Raji (cell line): ENCODE results near the gene PIANP.
A peak's percentile ranks its signal among the peaks of the same experiment; 100 is the strongest.

Experiments
- POLR2A ChIP-seq: IDR thresholded peaks from 2 replicates; pipeline ENCODE4 v1.6.1; 2011; ENCODE audit warnings: low read depth, low read length, control low read depth; ENCODE audit not compliant: insufficient read depth

The PIANP gene

DNA sequence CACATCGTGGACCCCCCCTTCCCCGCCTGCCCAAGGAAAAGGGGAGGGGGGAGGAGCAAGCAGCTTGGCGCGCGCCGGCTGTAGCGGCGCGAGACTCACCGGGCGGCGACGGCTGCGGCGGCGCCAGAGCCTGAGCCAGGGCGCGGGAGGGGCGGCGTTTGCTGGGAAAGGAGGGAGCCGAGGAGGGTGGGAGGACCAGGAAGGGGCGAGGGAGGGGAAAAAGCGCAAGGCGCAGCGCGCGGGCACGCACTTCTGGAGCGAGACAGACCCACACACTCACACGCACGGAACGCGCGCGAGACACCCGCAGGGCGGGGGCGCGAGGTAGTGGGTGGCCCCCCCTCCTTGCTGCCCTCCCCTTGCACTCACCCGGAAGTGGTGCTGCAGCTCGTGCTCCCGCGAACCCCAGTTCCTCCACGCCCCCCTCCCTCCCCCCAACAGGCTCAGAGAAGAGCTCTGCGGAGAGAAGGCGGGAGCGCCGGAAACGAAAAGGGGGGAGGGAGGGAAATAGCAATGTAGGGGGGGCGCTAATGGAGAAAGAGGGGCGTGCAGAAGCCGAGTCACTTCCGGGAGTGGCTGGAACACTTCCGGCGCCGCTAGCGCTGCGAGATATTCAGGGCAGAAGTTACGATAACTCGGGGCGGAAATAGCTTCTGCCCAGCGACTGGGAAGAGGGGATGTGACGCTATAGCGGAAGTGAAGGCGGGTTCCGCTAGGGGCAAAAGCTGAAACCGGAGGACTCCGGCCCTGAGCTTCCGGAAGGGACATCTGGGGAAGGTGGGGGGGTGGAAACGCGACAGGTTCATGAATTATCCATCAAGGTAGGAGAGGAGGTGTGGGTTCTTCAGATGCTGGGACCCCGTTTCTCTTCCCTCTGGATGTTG, 11.4 kb downstream of the PIANP start, which contains the start of gene ZNF384:
TSS of gene ZNF384 (minus strand) at position 377 of the 884 bp plus-strand sequence. CDS start 9,855 bp downstream, outside the sequence.
- peak; percentile 78 for TF ChIP-seq POLR2A

DNA sequence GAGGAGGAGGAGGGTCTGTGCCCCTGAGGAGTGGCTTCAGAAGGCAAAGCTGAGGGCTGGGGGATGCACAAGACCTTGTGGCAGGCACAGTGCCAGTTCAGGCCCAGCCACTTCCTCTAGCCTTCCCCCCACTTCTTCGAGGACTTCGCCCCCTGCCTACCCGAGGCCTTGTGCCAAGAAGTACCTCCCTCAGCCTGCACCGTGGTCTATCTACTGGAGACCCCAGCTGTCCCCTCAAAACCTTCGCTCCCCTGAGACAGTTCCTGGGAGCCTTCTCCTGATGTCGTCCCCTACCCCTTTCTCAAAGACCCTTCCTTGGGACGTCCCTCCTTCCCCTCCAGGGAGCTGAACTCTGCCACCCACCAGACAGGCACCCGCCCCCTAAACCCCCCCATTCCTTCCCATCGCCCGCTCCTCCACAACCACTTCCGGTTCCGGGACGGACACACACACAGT, 12.0 kb downstream of the PIANP start:
- no peak; the same call in 1 of the 2 replicates for TF ChIP-seq POLR2A

DNA sequence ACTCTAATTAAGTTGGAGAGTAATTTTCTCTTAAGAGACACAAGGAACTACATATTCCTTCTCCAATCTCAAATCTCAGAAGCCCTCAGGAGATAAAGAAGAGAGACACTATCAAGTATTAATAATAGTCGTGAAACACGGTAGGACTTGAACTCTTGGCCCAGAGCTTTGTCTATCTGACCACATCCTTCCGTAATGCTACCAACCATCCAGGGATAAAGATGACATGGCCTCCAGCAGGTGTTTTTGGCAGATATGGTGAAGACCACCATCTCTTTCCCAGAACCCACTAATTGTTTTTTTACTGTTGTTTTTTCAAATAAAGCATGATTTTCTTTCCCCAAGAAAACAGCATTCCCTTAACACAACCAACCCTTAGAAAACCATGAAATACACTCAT, 14.8 kb downstream of the PIANP start:
- no peak for TF ChIP-seq POLR2A

DNA sequence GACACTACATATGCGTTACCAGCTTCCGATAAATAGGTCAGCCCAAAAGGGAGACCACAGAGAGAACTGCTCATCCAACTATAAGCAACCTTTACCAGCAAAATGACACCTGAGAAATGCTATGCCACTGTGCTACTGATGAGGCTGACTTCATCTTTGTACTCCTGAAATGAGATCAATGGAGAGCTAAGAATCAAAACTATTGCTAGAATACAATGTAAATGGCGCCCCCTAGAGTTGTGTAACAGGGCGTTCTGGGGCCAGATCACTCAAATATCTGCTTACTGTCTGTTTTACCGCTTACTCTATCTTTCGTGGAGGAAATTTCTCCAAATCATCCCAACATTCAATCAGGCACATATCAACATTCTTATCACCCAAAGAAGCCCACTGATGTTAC, 16.0 kb downstream of the PIANP start:
- TF ChIP-seq POLR2A = no peak

DNA sequence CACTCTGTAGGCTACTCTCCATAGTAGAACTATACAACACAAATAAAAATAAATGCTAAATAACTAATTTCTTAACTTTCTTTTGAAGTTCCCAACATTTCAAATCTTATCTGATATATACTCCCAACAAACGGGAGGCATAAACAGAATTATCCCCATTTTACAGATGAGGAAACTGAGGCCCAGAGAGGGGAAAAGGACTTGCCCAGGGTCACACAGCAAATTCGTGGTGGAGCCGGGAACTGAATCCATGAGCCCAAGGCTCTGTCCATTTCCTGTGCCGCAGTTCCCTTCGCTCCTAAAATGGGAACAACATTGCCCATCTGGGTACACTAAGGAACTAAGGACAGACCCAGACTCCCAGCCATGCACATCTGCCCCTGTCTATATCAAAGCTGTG, 23.7 kb downstream of the PIANP start:
- no peak for TF ChIP-seq POLR2A

DNA sequence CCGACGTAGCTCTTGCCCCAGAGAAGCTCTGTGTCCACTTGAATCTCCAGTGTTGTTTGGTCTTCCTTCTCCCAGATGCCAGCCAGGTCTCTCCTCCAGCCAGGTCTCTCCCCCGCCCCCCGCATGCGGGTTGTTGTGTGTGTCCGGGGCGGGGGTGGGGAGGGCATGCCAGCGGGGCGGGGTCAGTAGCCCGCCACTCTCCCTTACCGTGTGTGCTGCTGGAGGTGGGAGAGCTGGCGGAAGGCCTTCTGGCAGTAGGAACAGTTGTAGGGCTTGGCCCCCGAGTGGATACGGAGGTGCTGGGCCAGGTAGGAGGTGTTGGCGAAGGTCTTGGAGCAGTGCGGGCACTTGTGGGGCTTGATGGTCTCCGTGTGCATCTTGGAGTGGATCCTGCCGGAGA, 28.5 kb downstream of the PIANP start:
- TF ChIP-seq POLR2A = no peak

DNA sequence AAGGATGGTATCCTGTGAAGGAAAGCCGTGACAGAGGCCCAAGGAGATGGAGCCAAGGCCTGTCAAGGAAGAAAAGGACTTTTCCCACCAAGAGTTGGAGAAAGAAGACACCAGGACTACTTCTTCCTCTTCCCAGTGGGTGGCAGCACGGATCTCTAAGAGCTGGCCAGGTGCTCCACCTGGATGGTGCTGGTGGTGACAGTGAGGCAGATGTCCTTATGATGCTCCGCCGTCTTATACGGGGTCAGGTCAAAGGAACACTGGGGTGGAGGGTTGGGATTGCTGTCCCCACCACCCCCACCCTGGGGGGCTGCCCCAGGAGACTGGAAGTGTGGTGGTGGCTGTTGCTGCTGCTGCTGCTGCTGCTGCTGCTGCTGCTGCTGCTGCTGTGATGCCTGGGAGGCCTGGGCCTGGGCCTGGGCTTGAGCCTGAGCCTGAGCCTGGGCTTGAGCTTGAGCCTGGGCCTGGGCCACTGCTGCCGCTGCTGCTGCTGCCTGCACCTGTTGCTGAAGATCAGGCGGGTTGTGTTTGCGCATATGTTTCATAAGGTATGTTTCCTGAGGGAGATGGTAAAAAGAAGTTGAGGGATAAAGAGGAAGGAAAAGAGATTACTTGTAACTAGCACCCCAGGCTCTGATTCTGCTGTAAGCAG, 32.9 kb downstream of the PIANP start:
- no peak for TF ChIP-seq POLR2A

DNA sequence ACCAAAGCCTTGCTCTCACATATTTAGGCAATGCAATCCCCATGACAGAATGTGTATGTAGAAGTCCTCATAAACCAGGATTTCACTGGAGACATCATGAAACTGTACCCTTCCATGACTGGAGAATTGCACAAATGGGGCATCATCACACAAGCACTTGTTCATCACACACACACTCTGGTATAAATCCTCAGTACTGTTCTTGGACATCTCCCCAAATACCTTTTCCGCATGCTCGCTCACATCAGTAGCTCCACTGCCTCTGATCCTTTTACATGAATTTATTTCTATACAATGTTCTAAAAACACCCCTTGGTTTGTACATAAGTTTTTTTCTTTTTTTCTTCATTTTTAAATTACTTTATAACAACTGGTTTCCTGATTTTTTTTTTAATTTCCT, 34.4 kb downstream of the PIANP start:
- TF ChIP-seq POLR2A = no peak

DNA sequence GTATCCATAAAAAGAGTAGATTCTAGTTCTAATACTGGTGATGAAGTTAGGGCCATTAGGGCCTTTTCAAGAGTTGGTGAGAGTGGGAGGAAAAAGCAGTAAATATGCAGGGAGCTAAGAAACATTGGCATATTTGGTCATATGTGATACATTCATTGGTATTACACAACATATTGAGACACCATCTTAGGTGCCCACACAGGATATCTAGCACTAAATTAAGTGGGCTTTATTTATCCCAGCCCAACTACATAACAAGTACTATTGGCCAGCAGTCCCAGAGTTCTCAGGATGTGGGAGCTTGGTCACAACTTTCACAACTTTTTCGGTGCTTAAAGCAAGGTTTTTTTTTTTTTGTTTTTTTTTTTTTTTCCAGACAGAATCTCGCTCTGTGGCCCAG, 35.7 kb downstream of the PIANP start:
- TF ChIP-seq POLR2A = no peak

DNA sequence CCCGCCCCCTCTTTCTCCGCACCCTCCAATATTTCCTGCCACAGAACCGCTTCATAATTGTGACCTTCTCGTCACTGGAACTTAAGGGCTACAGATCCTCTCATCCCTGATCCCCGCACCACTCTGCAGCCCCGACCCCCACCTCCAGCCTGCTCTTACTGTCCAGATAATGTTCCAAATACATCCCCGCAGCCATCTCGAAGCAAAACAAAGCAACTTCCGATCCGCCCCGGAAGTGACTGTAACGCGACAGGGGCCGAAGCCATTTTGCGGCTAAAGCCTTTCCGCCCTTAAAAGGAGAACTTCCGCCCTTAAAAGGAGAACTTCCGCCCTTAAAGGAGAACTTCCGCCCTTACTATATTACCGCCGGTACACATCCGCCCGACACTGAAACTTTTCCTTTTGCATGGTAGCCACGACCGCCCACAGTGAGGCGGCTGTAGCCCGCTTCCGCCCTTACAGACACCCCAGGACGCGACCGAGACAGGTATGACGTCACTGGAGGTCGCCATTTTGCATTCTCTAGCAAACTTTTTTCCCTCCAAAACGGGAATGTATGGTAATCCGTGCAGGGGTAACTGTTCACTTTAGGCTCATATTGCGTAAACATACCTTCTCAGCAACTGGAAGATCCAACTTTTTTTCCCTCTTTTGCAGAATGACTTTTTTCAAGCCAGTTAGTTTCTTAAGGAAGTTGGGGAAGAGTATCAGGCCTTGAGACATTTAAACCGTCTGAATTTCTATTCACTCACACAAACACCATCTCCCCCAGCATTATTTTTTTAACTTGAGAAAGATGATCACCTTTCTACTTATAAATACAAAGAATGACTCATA, 37.5 kb downstream of the PIANP start, which contains the start of gene ING4:
TSS of gene ING4 (minus strand) at position 214 of the 837 bp plus-strand sequence. CDS start at position 196, 18 bp downstream.
- peak; percentile 68 for TF ChIP-seq POLR2A

DNA sequence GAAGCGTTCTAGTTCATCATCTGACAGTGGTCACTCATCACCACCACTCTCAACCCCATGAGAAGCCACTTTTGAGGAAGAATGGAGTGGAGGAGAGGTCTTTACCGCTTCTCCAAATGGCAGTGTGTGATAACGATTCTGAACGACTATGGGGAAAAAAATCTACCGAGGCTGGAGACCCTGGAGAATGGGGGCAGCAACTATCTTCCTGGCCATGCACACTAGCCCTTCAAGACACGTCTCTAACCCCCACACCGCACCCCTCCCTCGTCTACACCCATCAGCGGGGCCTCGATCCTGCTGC, 38.1 kb downstream of the PIANP start:
- TF ChIP-seq POLR2A = no peak

DNA sequence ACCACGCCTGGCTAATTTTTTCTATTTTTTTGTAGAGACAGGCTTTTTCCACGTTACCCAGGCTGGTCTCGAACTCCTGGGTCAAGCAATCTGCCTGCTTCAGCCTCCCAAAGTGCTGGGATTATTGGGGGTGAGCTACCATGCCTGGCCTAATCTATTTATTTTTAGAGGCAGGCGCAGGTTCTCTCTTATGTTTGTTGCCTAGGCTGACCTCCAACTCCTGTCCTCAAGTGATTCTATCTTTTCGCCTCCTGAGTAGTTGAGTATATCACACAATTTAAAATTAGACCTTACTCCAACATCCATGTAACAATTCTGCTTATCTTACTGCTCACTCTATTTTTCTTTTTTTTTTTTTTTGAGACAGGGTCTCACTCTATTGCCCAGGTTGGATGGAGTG, 46.6 kb downstream of the PIANP start:
- TF ChIP-seq POLR2A = no peak

DNA sequence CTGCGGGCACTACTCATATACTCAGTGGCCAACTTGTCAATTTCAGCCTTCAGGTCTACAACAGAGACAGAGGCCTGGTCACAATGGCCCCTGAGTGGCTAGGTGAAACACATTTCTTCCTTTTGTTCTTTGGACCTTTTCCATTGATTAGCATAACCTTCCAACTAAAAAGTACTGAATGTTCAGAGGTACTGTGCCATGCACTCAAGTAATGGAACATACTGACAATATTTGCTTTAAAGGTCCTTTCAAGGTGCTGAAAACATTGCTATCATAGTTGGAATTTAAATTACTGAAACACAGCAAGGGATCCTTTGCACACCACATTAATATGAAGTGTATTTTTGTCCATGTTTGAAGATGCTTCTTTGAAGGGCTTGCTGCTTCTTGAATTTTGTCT, 47.3 kb downstream of the PIANP start:
- no peak for TF ChIP-seq POLR2A

DNA sequence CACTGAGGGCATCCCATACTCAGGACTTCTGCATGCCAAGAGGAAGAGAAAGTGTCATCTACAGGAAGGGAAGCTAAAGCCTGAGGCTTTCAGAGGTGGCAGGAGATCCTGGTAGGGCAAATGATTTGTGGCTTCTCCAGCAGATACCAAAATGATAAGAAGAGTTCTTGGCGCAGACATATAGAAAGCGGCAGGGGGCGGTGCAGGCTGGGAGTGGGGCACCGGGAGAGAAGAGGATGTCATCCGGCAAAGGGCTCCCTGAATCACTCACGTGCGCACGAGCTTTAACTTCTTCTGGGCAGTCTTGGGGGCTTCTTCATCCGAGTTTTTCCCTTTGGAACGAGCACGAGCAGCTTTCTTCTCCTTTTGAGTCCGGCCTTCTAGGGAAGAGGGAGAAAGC, 48.2 kb downstream of the PIANP start:
- no peak for TF ChIP-seq POLR2A

DNA sequence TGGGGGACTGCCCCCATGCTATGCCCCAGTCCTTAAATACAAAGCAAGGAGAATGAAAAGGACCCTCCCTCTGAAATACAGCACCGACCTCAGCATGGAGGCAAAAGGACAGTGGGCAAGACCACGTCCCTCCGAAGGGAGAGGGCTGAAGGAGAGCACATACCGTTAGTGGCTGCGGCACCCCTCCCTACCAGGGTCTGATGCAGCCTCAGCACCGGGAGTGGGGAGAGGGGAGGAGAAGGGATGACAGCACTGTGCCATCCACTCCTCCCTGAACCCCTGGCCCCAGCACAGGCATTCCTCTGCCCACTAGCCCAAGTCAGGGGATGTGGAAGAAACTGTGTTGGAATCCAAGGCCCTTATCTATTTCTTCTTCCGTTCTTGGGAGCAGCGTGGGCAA, 49.8 kb downstream of the PIANP start:
- TF ChIP-seq POLR2A = no peak
